IPS DF 6.9 (cell line): ENCODE results near the gene DOK5.

Experiments
- DNase-seq: peaks from one replicate; pipeline ENCODE4 v3.0.0-alpha.2; 2013; ENCODE audit warnings: low read depth, low spot score
- H3K27ac ChIP-seq: one replicate; pipeline ENCODE4 v1.5.1; 2013; ENCODE audit warnings: low read length, control low read depth
- H3K27me3 ChIP-seq: 2 replicates; pipeline ENCODE4 v1.6.1; 2013; ENCODE audit warnings: mild to moderate bottlenecking, low read length; ENCODE audit not compliant: control insufficient read depth, insufficient read depth
- H3K36me3 ChIP-seq: 2 replicates; pipeline ENCODE4 v1.6.1; 2013; ENCODE audit warnings: low read length; ENCODE audit not compliant: control insufficient read depth, insufficient read depth
- H3K4me1 ChIP-seq: 2 replicates; pipeline ENCODE4 v1.6.1; 2013; ENCODE audit warnings: low read length; ENCODE audit not compliant: control insufficient read depth, insufficient read depth
- H3K4me3 ChIP-seq: 2 replicates; pipeline ENCODE4 v1.5.1; 2013; ENCODE audit warnings: mild to moderate bottlenecking, low read length
- H3K9me3 ChIP-seq: 2 replicates; pipeline ENCODE4 v1.6.1; 2013; ENCODE audit warnings: low read length, inconsistent platforms; ENCODE audit not compliant: control insufficient read depth, insufficient read depth
- WGBS: extraction: QIAGEN DNeasy Blood & Tissue Kit; methylation state at CpG from one replicate; pipeline ENCODE4 v1.1.7; 2013; ENCODE audit warnings: mixed read lengths, missing lambda C conversion rate; ENCODE audit not compliant: insufficient read length, insufficient coverage; 5-methylcytosine and 5-hydroxymethylcytosine counted together

The DOK5 gene

GRCh38 chr20:54573838-54574237 lies 98.4 kb downstream of the DOK5 start:
- H3K27ac ChIP-seq: no peak overlapping the region
- H3K4me3 ChIP-seq: no peak overlapping the region
- no peak for DNase-seq
- WGBS: no CpG with 5 or more reads among the region's 6 CpGs
- no peaks in the 10 kb centered on the region for H3K4me1 ChIP-seq
- H3K36me3 ChIP-seq: no peaks in the 10 kb centered on the region
- no peaks in the 10 kb centered on the region for H3K27me3 ChIP-seq
- H3K9me3 ChIP-seq: no peaks in the 10 kb centered on the region

- H3K36me3 ChIP-seq: no peaks in the 10 kb centered on the region
- no peak overlapping the region for H3K27ac ChIP-seq
- H3K9me3 ChIP-seq: no peaks in the 10 kb centered on the region
- H3K4me1 ChIP-seq: no peaks in the 10 kb centered on the region
- H3K4me3 ChIP-seq: no peak overlapping the region
- no peaks in the 10 kb centered on the region for H3K27me3 ChIP-seq
- no CpG with 5 or more reads among the region's 6 CpGs for WGBS
- no peak for DNase-seq
Measured at GRCh38 chr20:54576518-54576917, 101.1 kb downstream of the DOK5 start.

GRCh38 chr20:54577637-54578036 lies 102.2 kb downstream of the DOK5 start:
- no peaks in the 10 kb centered on the region for H3K9me3 ChIP-seq
- H3K4me1 ChIP-seq: no peaks in the 10 kb centered on the region
- no peaks in the 10 kb centered on the region for H3K36me3 ChIP-seq
- H3K27ac ChIP-seq: no peak overlapping the region
- no peak for DNase-seq
- no peak overlapping the region for H3K4me3 ChIP-seq
- H3K27me3 ChIP-seq: no peaks in the 10 kb centered on the region

- DNase-seq: no peak
- WGBS: no CpG with 5 or more reads among the region's 3 CpGs
- Histone ChIP-seq H3K27me3 (no peaks in the 10 kb centered on the region), H3K36me3 (no peaks in the 10 kb centered on the region), H3K4me1 (no peaks in the 10 kb centered on the region), H3K27ac (no peak overlapping the region), H3K9me3 (no peaks in the 10 kb centered on the region), H3K4me3 (no peak overlapping the region)
Measured at GRCh38 chr20:54585217-54585616, 109.8 kb downstream of the DOK5 start.

DNA sequence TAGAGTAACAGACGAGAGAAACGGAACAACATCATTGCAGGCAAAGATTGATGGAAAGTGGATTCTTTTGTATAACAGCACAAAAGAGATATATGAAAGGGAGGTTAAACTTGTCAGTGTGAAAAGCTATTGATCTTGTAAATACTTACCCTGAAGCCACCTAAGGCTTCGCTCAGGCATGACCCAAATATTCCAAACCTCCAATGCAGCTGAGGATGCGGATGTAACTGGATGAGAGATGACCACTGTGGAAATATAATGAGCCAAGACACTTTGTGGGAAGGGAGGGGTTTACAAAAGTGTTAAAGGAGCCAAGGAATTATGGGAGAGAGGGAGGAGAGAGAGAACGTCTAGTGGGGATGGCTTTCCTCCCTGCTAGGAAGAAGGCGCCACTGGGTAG lies 112.0 kb downstream of the DOK5 start:
- H3K36me3 ChIP-seq: no peaks in the 10 kb centered on the region
- no peaks in the 10 kb centered on the region for H3K9me3 ChIP-seq
- H3K27me3 ChIP-seq: no peaks in the 10 kb centered on the region
- DNase-seq: no peak
- H3K27ac ChIP-seq: no peak overlapping the region
- no CpG with 5 or more reads among the region's 6 CpGs for WGBS
- H3K4me3 ChIP-seq: no peak overlapping the region
- no peaks in the 10 kb centered on the region for H3K4me1 ChIP-seq

DNA sequence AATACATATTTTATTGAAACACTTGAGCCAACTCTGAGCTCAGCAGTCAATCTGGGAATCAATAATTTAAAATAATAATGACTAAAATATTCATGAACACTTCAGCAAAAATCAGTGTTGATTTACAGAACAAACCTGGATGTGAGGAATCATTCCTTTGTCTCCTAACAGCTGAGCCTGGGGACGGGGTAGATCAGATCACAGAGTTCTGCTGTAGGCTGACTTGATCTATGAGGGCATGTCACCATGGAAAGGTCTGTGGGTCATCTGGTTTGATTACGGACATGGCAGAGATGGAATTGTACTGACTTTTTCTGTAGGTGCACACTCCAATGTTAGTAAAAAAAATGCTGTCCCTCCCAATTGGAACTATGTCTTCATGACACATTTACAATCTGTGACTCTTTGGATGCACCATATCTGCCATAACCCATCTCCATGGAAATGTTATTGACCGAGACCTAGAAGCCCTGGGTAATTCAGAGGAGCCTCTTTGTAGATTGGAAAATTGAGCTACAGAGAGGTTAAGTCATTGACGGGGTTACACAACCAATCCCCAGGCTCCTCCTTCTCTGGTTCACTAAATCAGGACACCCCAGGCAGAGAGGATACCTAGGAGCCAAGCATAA lies 114.1 kb downstream of the DOK5 start:
- Histone ChIP-seq H3K36me3 (no peaks in the 10 kb centered on the region), H3K9me3 (no peaks in the 10 kb centered on the region), H3K27me3 (no peaks in the 10 kb centered on the region), H3K27ac (no peak overlapping the region), H3K4me1 (no peaks in the 10 kb centered on the region), H3K4me3 (no peak overlapping the region)
- DNase-seq: no peak
- no CpG with 5 or more reads among the region's 4 CpGs for WGBS

GRCh38 chr20:54590856-54591255 lies 115.5 kb downstream of the DOK5 start:
- Histone ChIP-seq H3K4me1 (no peaks in the 10 kb centered on the region), H3K27me3 (no peaks in the 10 kb centered on the region), H3K4me3 (no peak overlapping the region), H3K9me3 (no peaks in the 10 kb centered on the region), H3K27ac (no peak overlapping the region), H3K36me3 (no peaks in the 10 kb centered on the region)
- DNase-seq: no peak

DNA sequence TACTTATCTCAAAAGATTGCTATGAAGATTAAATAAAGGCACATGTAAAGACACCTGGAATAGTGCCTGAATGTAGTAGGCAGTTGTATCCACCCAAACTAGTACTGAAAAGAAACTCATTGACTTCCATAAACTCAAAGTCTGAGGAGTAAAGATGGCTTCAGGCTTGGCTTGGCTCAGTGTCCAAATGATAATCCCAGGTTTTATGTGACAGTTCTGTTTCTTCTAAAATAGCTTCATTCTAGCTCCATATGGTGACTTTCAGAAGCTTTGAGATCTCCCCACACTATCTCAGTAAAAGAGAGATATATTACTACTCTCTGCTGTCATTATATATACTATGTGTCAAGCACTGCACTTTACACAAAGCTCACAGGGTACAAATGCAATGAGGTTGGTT lies 121.3 kb downstream of the DOK5 start:
- Histone ChIP-seq H3K36me3 (no peaks in the 10 kb centered on the region), H3K4me3 (no peak overlapping the region), H3K27ac (no peak overlapping the region), H3K27me3 (no peaks in the 10 kb centered on the region), H3K9me3 (no peaks in the 10 kb centered on the region), H3K4me1 (no peaks in the 10 kb centered on the region)
- no peak for DNase-seq

GRCh38 chr20:54598352-54598751 lies 123.0 kb downstream of the DOK5 start:
- Histone ChIP-seq H3K9me3 (no peaks in the 10 kb centered on the region), H3K4me1 (no peaks in the 10 kb centered on the region), H3K27me3 (no peaks in the 10 kb centered on the region), H3K4me3 (no peak overlapping the region), H3K27ac (no peak overlapping the region), H3K36me3 (no peaks in the 10 kb centered on the region)
- WGBS: no CpG with 5 or more reads among the region's 5 CpGs
- no peak for DNase-seq

GRCh38 chr20:54600634-54601033 lies 125.2 kb downstream of the DOK5 start:
- WGBS: no CpG with 5 or more reads among the region's 3 CpGs
- Histone ChIP-seq H3K4me3 (no peak overlapping the region), H3K9me3 (no peaks in the 10 kb centered on the region), H3K27ac (no peak overlapping the region), H3K4me1 (no peaks in the 10 kb centered on the region), H3K27me3 (no peaks in the 10 kb centered on the region), H3K36me3 (no peaks in the 10 kb centered on the region)
- no peak for DNase-seq

DNA sequence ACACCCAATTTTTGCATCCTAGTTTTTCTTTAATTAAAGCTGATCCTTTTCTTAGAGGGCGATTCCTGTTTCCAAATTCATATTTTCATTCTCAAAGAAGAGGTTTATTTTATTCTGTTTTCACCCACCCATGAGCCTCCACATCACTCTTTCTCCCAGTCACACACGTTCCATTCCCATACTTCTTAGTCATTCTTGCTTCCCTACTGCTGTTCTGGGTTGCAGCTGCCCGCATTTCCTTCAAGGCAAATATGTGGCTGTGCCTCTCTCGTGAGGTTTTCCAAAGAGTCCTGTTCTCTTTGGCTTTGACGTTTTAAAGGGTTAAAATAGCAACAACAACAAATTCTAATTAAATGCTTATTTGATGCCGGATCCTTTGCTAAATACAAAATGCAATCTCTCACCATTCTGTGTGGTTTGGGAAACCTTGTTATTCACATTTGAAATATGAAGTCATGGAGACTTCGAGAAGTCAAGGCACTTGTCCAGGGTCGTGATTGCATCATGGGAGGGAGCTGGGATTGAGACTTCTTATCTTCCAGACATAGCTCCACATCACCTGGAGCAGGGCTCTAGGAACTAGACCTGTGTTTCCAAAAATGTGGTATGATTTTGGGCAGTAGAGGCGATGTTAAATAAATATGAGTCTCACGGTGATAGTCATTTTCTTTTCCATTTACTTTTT lies 126.6 kb downstream of the DOK5 start:
- Histone ChIP-seq H3K4me1 (no peaks in the 10 kb centered on the region), H3K4me3 (no peak overlapping the region), H3K36me3 (no peaks in the 10 kb centered on the region), H3K27ac (no peak overlapping the region), H3K27me3 (no peaks in the 10 kb centered on the region), H3K9me3 (no peaks in the 10 kb centered on the region)
- WGBS: no CpG with 5 or more reads among the region's 10 CpGs
- no peak for DNase-seq
